HepG2 (cell line): ENCODE measurements around the gene LRRN2. TPM values are rescaled to one million over a fixed set of nuclear protein-coding genes. Genes with fewer than 3 reads are reported as not detected.

ENCODE experiments used
- ATAC-seq: fragments of 200-7000 bp; cut with Tn5 transposase; 3 replicates; pipeline ENCODE4 v1.9.1; 2020; ENCODE audit warnings: mild to moderate bottlenecking, moderate library complexity
- BruUV-seq: library from RNA; stranded (reverse); fragments of 400-500 nt; replicated peaks from 2 replicates; lab custom pipeline; 2021; lab: Mats Ljungman, UMichigan
- CTCF ChIA-PET: fragments of 300-600 bp; formaldehyde crosslinking; extraction: SDS; loops from one replicate; lab custom pipeline; 2021; ENCODE audit warnings: low total read pairs, inconsistent platforms, low intra/inter-chr PET ratio; lab: Yijun Ruan, JAX
- POLR2A ChIA-PET: fragments of 350-600 bp; sonication (Branson Sonifier 250); formaldehyde crosslinking; loops from one replicate; lab custom pipeline; 2020; ENCODE audit warnings: antibody characterized with exemption, inconsistent platforms; lab: Yijun Ruan, JAX
- DNase-seq: peaks from one replicate; pipeline ENCODE4 v3.0.0-alpha.2; 2015; ENCODE audit warnings: low spot score
- FAIRE-seq: peaks from 3 replicates; lab custom pipeline; 2011; peaks lifted over from hg19 to GRCh38; lab: Jason Lieb, UNC
- H2AFZ ChIP-seq: one replicate; pipeline ENCODE4 v1.6.1; 2011; ENCODE audit warnings: low read length, inconsistent platforms
- H3K27ac ChIP-seq: fragments of 300-600 bp; 3 replicates; pipeline ENCODE4 v1.8.0; 2011; ENCODE audit warnings: mixed run types, mild to moderate bottlenecking, mixed read lengths, low read length, inconsistent platforms; ENCODE audit not compliant: insufficient read depth; ENCODE audit errors: extremely low read length
- H3K27me3 ChIP-seq, 2 experiments: fragments of 200-600 bp in 1 of 2; 2 replicates in 1 of 2; 3 replicates in 1 of 2; pipeline versions ENCODE4 v1.6.0 to v1.8.0; 2011; ENCODE audit warnings: low read length in 2 of 2, mild to moderate bottlenecking in 2 of 2, moderate library complexity in 2 of 2, inconsistent platforms in 1 of 2; ENCODE audit not compliant: insufficient read depth in 2 of 2, control insufficient read depth in 1 of 2
- H3K36me3 ChIP-seq, 2 experiments: fragments of 200-600 bp in 1 of 2; replicated peaks in 1 of 2; 2 replicates in 1 of 2; 3 replicates in 1 of 2; pipeline versions ENCODE4 v1.5.1 to v1.8.0; 2011; ENCODE audit warnings: low read length in 2 of 2, inconsistent platforms in 1 of 2; ENCODE audit not compliant: insufficient read depth in 2 of 2, control insufficient read depth in 1 of 2
- H3K4me1 ChIP-seq: 2 replicates; pipeline ENCODE4 v1.5.1; 2012; ENCODE audit warnings: low read length, inconsistent platforms; ENCODE audit not compliant: insufficient read depth
- H3K4me2 ChIP-seq: 2 replicates; pipeline ENCODE4 v1.6.0; 2011; ENCODE audit warnings: low read depth, low read length, inconsistent platforms
- H3K4me3 ChIP-seq, 3 experiments: fragments of 200-600 bp in 1 of 3; sonication (generic), shearing (Covaris generic) in 1 of 3; replicated peaks in 1 of 3; 2 replicates each; pipeline ENCODE4 v1.5.1; 2011 to 2016; ENCODE audit warnings: low read length in 3 of 3, inconsistent platforms in 2 of 3, low read depth in 2 of 3, mild to moderate bottlenecking in 2 of 3, control low read depth in 1 of 3, mixed read lengths in 1 of 3; ENCODE audit not compliant: insufficient read depth in 1 of 3
- H3K79me2 ChIP-seq: one replicate; pipeline ENCODE4 v1.6.1; 2011; ENCODE audit warnings: low read length, inconsistent platforms; ENCODE audit not compliant: insufficient read depth
- H3K9ac ChIP-seq: 2 replicates; pipeline ENCODE4 v1.6.0; 2011; ENCODE audit warnings: mild to moderate bottlenecking, low read depth, low read length, inconsistent platforms; ENCODE audit not compliant: insufficient read depth
- H3K9me3 ChIP-seq: 2 replicates; pipeline ENCODE4 v1.5.1; 2012; ENCODE audit warnings: mild to moderate bottlenecking, low read length
- H4K20me1 ChIP-seq: 2 replicates; pipeline ENCODE4 v1.6.0; 2011; ENCODE audit warnings: inconsistent platforms, mild to moderate bottlenecking, low read length, moderate library complexity; ENCODE audit not compliant: insufficient read depth
- DNMT3B ChIP-seq: conservative IDR thresholded peaks from 2 replicates; pipeline ENCODE4 v1.6.1; 2016; ENCODE audit warnings: missing biosample characterization, control low read depth
- KMT2A ChIP-seq: sonication (generic); formaldehyde crosslinking; IDR thresholded peaks from 2 replicates; pipeline ENCODE4 v1.4.0; 2020; ENCODE audit warnings: missing genetic modification reagents
- WGBS: methylation state at CpG from one replicate; pipeline ENCODE4 v1.1.6; 2017; ENCODE audit warnings: low lambda C conversion rate; 5-methylcytosine and 5-hydroxymethylcytosine counted together
- in situ Hi-C: cut with HindIII; loops from 2 replicates; pipeline ENCODE4 v1.10.0; 2017; ENCODE audit warnings: low pct_unique_long_range_greater_than_20kb; ENCODE audit not compliant: extremely low pct_ligation_motif_present
- intact Hi-C: fragments of 100-400 bp; cut with micrococcal nuclease; formaldehyde crosslinking; loops from one replicate; pipeline ENCODE4 v1.10.0; 2022; ENCODE audit not compliant: unreplicated experiment
- polyA plus RNA-seq, 8 experiments: library from polyadenylated mRNA; depleted of rRNA in 3 of 8; stranded (reverse) in 7 of 8; unstranded in 1 of 8; fragments of >200 nt; fragmentation: Illumina TruSeq in 4 of 8; extraction: Trizol in 4 of 8; gene quantifications; 2 replicates each; pipeline versions ENCODE4 v1.2.1 to v1.2.3, GENCODE V29; 2011 to 2016; ENCODE audit warnings: low read depth in 4 of 8, missing spikeins in 1 of 8, mixed read lengths in 1 of 8; ENCODE audit not compliant: insufficient read depth in 1 of 8
- total RNA-seq, 5 experiments: library from RNA; depleted of rRNA; stranded (reverse); fragments of >200 nt; fragmentation: Illumina TruSeq; extraction: Trizol; gene quantifications; 2 replicates each; pipeline ENCODE4 v1.2.3, GENCODE V29; 2016; ENCODE audit warnings: low read depth in 1 of 5
- TF ChIP-seq, protein P1 (sequence below), 2 experiments: sonication (generic) in 1 of 2; formaldehyde crosslinking in 1 of 2; IDR thresholded peaks; 2 replicates each; pipeline versions ENCODE4 v1.4.0 to v1.6.1; 2016 to 2020; ENCODE audit warnings: borderline replicate concordance in 1 of 2, low read depth in 1 of 2, mild to moderate bottlenecking in 1 of 2, missing genetic modification reagents in 1 of 2

The LRRN2 gene
- total and polyA plus RNA-seq, 2 of the 13 experiments (the other 11 are each of a cell fraction or from before 2014, with no cell fraction given) = not detected

DNA sequence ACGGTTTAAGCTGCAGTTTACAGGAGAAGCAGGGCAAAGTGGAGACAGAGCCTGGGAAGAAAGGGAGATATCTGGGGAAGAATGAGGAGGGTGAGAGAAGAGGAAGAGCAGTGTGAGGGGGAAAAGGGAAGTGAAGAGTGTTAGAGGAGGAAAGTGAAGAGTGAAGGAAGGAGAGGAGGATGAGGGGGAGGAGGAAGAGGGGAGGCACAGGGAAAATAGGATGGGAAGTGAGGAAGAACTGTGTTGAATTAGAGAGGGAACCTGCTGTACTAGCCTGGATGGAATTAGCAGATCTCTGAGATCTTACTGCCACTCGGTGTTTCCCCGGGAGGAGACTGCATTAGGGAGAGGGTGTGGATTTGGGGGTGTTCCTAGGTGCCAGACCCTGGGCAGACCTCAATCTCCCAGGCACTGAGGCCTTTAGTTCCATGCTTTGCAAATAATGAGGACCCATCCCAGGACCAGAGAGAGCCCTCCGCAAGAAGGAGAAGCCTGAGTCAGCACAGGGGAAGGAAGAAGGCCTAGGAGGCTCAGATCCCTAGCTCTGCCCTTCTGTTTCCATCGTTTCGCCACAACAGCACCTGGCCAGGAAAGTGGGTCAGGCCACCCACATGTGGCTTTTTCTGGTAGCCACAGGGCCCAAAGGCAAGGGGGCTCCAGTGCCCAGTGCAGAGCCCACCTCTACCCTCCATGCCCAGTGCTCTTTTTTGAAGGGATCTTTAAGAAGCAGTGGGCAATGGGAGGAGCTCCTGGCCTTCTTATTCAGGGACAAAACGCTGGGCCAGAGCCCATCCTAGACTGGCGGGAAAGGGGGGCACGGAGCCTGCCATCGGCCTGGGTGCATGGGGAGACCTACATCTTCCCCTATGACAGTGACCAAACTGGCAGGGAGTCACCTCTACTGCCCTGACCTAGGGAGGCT is 2.0 kb downstream of the LRRN2 start:
- FAIRE-seq (no peak), ATAC-seq (no peak), DNase-seq (no peak)
- TF ChIP-seq KMT2A (CRISPR knock-in tag) (no peak), DNMT3B (CRISPR knock-in tag) (no peak)
- TF ChIP-seq, protein P1, sequence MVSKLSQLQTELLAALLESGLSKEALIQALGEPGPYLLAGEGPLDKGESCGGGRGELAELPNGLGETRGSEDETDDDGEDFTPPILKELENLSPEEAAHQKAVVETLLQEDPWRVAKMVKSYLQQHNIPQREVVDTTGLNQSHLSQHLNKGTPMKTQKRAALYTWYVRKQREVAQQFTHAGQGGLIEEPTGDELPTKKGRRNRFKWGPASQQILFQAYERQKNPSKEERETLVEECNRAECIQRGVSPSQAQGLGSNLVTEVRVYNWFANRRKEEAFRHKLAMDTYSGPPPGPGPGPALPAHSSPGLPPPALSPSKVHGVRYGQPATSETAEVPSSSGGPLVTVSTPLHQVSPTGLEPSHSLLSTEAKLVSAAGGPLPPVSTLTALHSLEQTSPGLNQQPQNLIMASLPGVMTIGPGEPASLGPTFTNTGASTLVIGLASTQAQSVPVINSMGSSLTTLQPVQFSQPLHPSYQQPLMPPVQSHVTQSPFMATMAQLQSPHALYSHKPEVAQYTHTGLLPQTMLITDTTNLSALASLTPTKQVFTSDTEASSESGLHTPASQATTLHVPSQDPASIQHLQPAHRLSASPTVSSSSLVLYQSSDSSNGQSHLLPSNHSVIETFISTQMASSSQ (IDR thresholded peaks at IDR 0.05; ENCODE audit: low read depth) = no peak
- TF ChIP-seq, protein P1 (CRISPR knock-in tag; IDR thresholded peaks at IDR 0.05; ENCODE audit: borderline replicate concordance) = no peak
- BruUV-seq = no TSS peak
- POLR2A ChIA-PET = no interaction called here
- in situ Hi-C loops = no loop called here
- 46% methylated on average over 6 of the region's 10 CpGs for WGBS
- intact Hi-C loops = no loop called here
- Histone ChIP-seq H3K27me3 (peaks cover 9 to 20% of the 10 kb centered on the region in 2 experiments; a peak in 4 of 5 replicates), H3K9me3 (no peaks in the 10 kb centered on the region), H3K79me2 (no peaks in the 10 kb centered on the region), H3K4me2 (no peak overlapping the region), H3K36me3 (no peaks in the 10 kb centered on the region), H3K4me3 (no peak overlapping the region), H2AFZ (no peak overlapping the region), H4K20me1 (no peaks in the 10 kb centered on the region), H3K27ac (no peak overlapping the region), H3K9ac (no peak overlapping the region), H3K4me1 (no peaks in the 10 kb centered on the region)
- CTCF ChIA-PET = no interaction called here
